NCI-H2196 treated with DMSO at 0.1 percent for 48 hours (cell line): Measurements from ENCODE around the gene FMNL2.

Experiments used
- DNase-seq: peaks from one replicate; lab custom pipeline; 2025; ENCODE audit not compliant: unreplicated experiment; lab: John Stamatoyannopoulos, UW

The FMNL2 gene

DNA sequence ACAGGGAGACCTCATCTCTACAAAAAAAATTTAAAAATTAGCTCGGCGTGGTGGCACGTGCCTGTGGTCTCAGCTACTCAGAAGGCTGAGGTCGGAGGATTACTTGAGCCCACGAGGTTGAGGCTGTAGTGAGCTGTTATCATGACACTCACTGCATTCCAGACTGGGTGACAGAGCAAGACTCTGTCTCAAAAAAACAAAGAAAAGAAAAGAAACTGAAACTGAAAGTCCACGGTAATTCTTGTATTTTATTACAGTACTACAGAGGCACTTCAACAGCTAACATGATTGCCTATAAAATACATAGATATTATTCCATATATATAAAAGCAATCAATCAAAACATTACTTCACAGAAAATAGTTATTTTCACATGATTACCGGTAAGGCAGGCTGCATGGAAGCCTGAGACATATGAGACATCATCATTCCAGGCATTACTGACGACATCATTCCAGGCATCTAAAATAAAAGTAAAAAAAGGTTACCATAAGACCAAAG, 359.2 kb downstream of the FMNL2 start:
- DNase-seq: no peak

- DNase-seq: no peak
Observed at GRCh38 chr2:152695763-152696162, 360.8 kb downstream of the FMNL2 start.

DNA sequence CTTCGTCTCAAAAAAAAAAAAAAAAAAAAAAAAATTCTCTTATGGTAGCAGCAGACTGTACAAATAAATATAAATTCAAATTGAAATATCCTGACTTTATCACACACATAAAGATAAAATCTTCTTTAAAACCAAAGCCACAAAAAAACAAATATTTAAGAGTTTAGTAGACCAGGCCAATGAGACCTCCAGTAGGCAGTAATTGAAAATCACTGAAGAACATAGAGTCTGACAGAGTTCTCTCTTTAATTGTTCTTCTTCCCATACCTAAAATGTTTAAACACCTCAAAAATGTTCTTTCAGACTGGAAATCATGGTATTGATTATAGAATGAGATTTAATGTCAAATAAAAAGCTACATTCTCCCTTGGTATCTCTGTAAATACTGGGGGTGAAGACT, 361.5 kb downstream of the FMNL2 start:
- no peak for DNase-seq
